Tibial nerve (tissue), 4 donors: Measurements from ENCODE around the gene TFRC. TPM values are rescaled to one million over a fixed set of nuclear protein-coding genes. Genes with fewer than 3 reads are reported as not detected.
"Not testable (repeated sequence)": the region's sequence is repeated elsewhere in the genome, so short reads cannot be mapped to it uniquely, and the experiment has no call there.

ENCODE experiments used
- DNase-seq, 2 donors: peaks; one replicate each; pipeline ENCODE4 v3.0.0-alpha.2; 2019; ENCODE audit warnings: low spot score in 2 of 2
- H3K27ac ChIP-seq, 4 donors: fragments of 200-600 bp; sonication (generic) in 3 of 4; one replicate each; pipeline ENCODE4 v1.5.1; 2017 to 2019; ENCODE audit warnings: mild to moderate bottlenecking in 1 of 4
- H3K27me3 ChIP-seq, 2 donors: fragments of 200-600 bp; sonication (generic) in 1 of 2; one replicate each; pipeline versions ENCODE4 v1.5.1 to v1.6.0; 2017 to 2019
- H3K36me3 ChIP-seq, 3 donors: fragments of 200-600 bp; sonication (generic); one replicate each; pipeline ENCODE4 v1.5.1; 2018 to 2019
- H3K4me1 ChIP-seq, 4 donors: fragments of 200-600 bp; sonication (generic) in 3 of 4; one replicate each; pipeline ENCODE4 v1.5.1; 2017 to 2019
- H3K4me3 ChIP-seq, 4 donors: fragments of 200-600 bp; sonication (generic) in 3 of 4; one replicate each; pipeline ENCODE4 v1.5.1; 2017 to 2019; ENCODE audit warnings: mild to moderate bottlenecking in 1 of 4, moderate library complexity in 1 of 4
- H3K9me3 ChIP-seq, 4 donors: fragments of 200-600 bp; sonication (generic) in 3 of 4; one replicate each; pipeline ENCODE4 v1.5.1; 2017 to 2019
- EP300 ChIP-seq, 2 donors: sonication (generic); formaldehyde crosslinking; IDR thresholded peaks; one replicate each; pipeline ENCODE4 v1.6.1; 2017; ENCODE audit warnings: antibody characterized with exemption in 2 of 2, mild to moderate bottlenecking in 1 of 2
- POLR2A ChIP-seq, 2 donors: fragments of 450-650 bp; IDR thresholded peaks; one replicate each; pipeline ENCODE4 v1.6.1; 2017; ENCODE audit warnings: antibody characterized with exemption in 2 of 2, mild to moderate bottlenecking in 2 of 2, moderate library complexity in 2 of 2
- WGBS, 2 donors: methylation state at CpG; one replicate each; pipeline ENCODE4 v1.1.5; 2018; 5-methylcytosine and 5-hydroxymethylcytosine counted together
- total RNA-seq, 4 donors: library from RNA; depleted of rRNA; stranded (reverse); fragments of >200 nt; gene quantifications; one replicate each; pipeline ENCODE4 v1.1.0, GENCODE V29; 2016
- TF ChIP-seq, protein P1 (sequence below), 5 experiments: fragments of 200-600 bp in 3 of 5; fragments of 450-650 bp in 2 of 5; sonication (generic) in 3 of 5; IDR thresholded peaks; one replicate each; pipeline ENCODE4 v1.5.1; 2016 to 2019; ENCODE audit warnings: antibody characterized with exemption in 5 of 5, mild to moderate bottlenecking in 3 of 5, moderate library complexity in 2 of 5

Gene TFRC
- total RNA-seq, 4 donors from 2014 or later = 36.7 to 86.7 (median 43.5) TPM

DNA sequence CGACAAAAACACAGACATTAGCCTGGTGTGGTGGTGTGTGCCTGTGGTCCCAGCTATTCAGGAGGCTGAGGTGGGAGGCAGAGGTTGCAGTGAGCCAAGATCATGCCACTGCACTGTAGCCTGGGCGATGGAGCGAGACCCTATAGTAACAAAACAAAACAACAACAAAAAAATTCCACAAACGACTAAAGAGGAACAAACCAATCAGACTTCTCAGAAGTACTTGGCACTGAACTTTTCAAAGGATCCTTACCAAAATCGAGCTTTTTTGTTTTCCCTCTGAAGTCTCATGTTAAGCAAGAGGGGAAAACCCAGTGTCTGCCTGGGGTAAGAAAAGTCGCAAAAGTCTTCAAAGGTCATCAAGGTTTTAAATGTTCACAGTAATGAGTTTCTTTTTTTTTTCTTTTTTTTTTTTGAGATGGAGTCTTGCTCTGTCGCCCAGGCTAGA is 30.1 kb upstream of the TFRC start:
- 71 to 76% methylated on average over 7 of the region's 7 CpGs for WGBS, 2 donors

GRCh38 chr3:196108075-196108743 is 26.3 kb upstream of the TFRC start:
- DNase-seq = no peak
- H3K27ac ChIP-seq = no peak overlapping the region
- H3K9me3 ChIP-seq = no peaks in the 10 kb centered on the region
- H3K4me1 ChIP-seq = no peaks in the 10 kb centered on the region
- no peak for TF ChIP-seq POLR2A (IDR thresholded peaks at IDR 0.05)
- TF ChIP-seq EP300 (IDR thresholded peaks at IDR 0.05) = no peak
- TF ChIP-seq, protein P1, sequence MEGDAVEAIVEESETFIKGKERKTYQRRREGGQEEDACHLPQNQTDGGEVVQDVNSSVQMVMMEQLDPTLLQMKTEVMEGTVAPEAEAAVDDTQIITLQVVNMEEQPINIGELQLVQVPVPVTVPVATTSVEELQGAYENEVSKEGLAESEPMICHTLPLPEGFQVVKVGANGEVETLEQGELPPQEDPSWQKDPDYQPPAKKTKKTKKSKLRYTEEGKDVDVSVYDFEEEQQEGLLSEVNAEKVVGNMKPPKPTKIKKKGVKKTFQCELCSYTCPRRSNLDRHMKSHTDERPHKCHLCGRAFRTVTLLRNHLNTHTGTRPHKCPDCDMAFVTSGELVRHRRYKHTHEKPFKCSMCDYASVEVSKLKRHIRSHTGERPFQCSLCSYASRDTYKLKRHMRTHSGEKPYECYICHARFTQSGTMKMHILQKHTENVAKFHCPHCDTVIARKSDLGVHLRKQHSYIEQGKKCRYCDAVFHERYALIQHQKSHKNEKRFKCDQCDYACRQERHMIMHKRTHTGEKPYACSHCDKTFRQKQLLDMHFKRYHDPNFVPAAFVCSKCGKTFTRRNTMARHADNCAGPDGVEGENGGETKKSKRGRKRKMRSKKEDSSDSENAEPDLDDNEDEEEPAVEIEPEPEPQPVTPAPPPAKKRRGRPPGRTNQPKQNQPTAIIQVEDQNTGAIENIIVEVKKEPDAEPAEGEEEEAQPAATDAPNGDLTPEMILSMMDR (IDR thresholded peaks at IDR 0.05) = no peak
- 52 to 70% methylated on average over 8 to 13 of the region's 13 CpGs for WGBS, 2 donors
- H3K4me3 ChIP-seq = no peak overlapping the region
- H3K27me3 ChIP-seq = peaks cover 0 to 3% of the 10 kb centered on the region in 2 donors
- H3K36me3 ChIP-seq = no peaks in the 10 kb centered on the region

More for the DNA sequence above, 30.1 kb upstream of the TFRC start:
- TF ChIP-seq, protein P1 (IDR thresholded peaks at IDR 0.05) = no peak
- no peak for TF ChIP-seq POLR2A (IDR thresholded peaks at IDR 0.05)
- TF ChIP-seq EP300 (IDR thresholded peaks at IDR 0.05) = no peak
- H3K36me3 ChIP-seq = no peaks in the 10 kb centered on the region
- H3K27me3 ChIP-seq = peaks cover 0 to 3% of the 10 kb centered on the region in 2 donors
- DNase-seq = no peak
- no peaks in the 10 kb centered on the region for H3K9me3 ChIP-seq
- H3K4me3 ChIP-seq = no peak overlapping the region
- H3K27ac ChIP-seq = no peak overlapping the region
- no peaks in the 10 kb centered on the region for H3K4me1 ChIP-seq

DNA sequence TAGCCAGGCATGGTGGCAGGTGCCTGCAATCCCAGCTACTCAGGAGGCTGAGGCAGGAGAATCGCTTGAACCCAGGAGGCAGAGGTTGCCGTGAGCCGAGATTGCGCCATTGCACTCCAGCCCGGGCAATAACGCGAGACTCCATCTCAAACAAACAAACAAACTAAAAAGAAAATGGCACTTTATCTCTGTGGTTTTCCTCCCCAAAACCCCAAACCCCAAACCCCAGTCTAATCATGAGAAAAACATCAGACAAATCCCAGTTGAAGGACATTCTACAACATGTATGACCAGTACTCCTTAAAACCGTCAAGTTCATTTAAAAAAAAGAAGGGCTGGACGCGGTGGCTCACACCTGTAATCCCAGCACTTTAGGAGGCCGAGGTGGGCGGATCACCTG is 22.8 kb upstream of the TFRC start:
- H3K36me3 ChIP-seq, H3K9me3 ChIP-seq, H3K4me1 ChIP-seq, DNase-seq, H3K4me3 ChIP-seq, H3K27me3 ChIP-seq, H3K27ac ChIP-seq: not testable (repeated sequence)
- WGBS, 2 donors = 93% methylated on average over 12 of the region's 12 CpGs

- not testable (repeated sequence) for H3K4me1 ChIP-seq, H3K27ac ChIP-seq, H3K4me3 ChIP-seq, H3K36me3 ChIP-seq, H3K9me3 ChIP-seq, DNase-seq, H3K27me3 ChIP-seq
- 38 to 72% methylated on average over 8 of the region's 8 CpGs for WGBS, 2 donors
Measured at GRCh38 chr3:196098365-196098980, 16.6 kb upstream of the TFRC start.

DNA sequence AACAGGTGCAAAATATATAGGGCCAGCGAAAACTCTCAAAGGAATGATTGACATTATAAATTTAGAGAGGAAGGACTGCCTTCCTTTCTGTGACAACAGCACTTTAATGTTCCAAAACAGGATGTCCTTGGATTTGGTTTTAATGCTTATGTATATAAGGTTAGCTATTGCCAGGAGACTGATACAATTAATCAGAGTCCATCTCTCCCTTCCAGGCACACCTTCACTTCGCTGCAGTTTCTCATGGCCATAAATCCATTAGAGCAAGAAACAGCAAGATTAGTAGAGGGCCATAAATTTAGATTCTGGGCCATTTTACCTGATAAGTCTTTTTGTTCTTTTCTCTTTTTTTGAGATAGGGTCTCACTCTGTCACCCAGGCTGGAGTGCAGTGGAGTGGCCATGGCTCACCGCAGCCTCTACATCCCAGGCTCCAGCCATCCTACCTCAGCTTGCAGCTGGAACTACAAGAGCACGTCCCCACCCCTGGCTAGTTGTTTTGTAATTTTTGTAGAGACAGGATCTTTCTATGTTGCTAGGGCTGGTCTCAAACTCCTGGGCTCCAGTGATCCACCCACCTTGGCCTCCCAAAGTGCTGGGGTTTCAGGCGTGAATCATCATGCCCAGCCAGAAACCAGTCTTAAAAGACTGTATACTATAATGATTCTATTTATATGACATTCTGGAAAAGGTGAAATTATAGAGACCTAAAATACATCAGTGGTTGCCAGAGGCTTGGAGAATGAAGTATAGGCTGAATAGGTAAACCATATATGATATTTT is 15.7 kb upstream of the TFRC start:
- Histone ChIP-seq H3K27ac (no peak overlapping the region), H3K36me3 (no peaks in the 10 kb centered on the region), H3K4me3 (no peak overlapping the region), H3K4me1 (no peaks in the 10 kb centered on the region), H3K9me3 (peaks cover 0 to under 1% (median 0%) of the 10 kb centered on the region in 4 donors), H3K27me3 (no peaks in the 10 kb centered on the region)
- no peak for DNase-seq
- no peak for TF ChIP-seq POLR2A (IDR thresholded peaks at IDR 0.05)
- TF ChIP-seq, protein P1 (IDR thresholded peaks at IDR 0.05) = no peak
- TF ChIP-seq EP300 (IDR thresholded peaks at IDR 0.05) = no peak
- WGBS, 2 donors = 51 to 62% methylated on average over 5 of the region's 5 CpGs
